GM18526 (cell line): Measurements from ENCODE around the gene ESF1.

Experiments used
- POLR2A ChIP-seq: IDR thresholded peaks from 3 replicates; pipeline ENCODE4 v1.6.1; 2011; ENCODE audit not compliant: insufficient read length; ENCODE audit errors: extremely low read depth

The ESF1 gene

DNA sequence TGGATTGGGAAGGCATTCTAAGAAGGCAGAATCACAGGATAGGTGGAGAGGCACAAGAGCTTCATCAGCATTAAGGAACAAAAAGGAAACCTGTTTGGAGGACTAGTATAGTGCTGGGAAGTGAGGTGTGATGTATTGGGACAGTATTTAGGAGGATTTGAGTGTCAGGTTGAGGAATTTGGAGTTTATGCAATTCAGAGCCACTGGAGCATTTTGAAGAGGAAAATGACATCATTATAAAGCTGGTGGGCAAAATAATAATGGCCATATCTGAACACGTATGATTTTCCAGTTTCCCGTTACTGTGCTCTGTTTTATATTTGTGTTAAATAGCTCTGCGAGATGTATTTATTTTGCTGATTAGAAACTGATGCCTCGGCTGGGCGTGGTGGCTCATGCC lies 14.3 kb upstream of the ESF1 start:
- TF ChIP-seq POLR2A: no peak

DNA sequence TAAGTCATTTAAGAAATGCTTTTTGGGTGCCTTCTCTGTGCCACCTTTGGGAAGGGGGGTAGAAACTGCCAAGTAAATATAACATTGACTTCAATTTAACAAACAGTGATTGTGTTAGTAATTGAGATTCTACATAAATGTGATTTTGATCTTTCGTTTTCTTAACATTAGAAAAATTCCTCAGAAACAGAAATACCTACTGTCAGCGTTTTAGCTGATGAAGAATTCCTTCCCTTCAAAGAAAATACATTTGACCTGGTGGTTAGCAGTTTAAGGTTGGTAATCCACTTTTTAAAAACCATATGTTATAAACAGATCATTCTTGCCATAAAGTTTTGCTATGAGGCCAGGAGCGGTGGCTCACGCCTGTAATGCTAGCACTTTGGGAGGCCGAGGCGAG lies 9.9 kb upstream of the ESF1 start:
- TF ChIP-seq POLR2A: no peak

DNA sequence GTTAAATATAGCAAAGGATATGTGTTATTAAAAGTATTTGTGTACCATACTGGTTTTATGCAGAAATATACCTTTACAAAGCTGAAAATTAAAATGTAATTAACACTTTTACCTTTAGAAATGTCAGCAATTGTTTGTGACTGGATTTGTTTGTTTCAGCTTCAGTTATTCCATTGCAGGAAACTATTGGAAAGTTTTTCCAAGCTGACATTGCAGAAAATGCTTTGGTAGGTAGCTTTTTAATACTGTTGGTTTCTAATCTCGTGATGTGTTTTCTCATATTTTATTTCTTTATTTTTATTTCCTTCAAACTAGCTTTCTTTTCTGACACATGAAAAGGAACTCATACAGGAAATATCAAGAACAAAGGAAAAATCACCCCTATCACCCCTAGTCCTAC lies 8.3 kb upstream of the ESF1 start:
- TF ChIP-seq POLR2A: no peak

DNA sequence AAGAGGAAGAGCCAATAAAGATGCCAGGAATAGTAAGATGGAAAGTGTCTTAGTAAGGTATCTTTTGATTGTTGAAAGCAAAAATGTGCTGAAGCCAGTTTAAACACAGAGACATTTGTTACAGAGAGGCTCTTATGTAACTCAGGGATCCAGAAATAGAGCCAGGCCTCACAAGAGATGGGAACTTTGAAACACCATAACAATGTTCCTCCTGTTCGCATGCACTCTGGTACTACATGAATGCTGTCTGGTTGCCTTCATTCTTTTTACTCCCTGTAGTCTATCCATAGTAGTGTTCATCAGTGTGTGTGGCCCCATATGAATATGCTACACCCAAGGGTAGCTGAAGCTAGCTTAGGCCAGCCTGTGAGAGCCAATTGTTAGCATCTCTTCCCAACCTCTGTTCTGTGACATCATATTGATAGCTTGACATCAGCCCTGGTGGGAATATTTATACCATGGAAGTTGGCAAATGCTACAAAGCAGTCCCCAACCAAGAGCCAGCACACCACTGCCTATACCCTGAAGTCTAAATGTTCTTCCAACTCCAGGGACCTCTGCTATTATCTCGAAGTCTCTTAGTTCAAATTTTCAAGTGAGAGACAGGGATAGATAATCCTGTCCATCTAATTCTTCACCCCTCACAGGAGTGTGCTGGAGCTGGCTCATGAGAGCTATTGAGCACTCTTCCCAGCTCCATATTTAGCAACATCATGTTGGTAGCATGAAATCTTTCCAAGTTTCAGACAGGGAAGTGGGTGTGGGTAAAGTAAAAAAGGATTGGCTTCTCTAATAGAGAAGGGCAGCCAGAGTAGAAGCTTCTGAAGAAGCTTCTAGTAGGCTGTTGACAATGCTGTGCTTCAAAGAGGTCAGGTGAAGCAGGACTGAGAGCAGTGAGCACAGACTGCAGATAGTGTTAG lies 7.1 kb upstream of the ESF1 start:
- no peak for TF ChIP-seq POLR2A

DNA sequence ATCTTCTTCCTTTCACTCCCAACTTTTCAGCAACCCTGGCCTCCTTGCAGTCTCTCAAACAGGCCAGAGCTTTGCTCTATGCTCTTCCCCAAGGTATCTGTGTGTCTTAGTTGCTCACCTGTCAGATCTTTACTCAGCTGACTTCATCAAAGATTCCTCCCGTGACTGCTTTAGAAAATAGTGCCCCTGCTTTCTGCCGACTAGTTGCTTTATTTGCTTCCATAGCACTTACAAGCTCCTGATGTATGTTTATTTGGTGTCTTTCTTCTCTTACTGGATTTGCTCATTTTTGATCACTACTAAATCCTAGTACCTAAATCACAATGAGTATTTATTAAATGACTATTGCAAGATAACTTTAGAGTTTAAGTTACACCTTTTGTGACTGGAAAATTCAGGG lies 6.0 kb upstream of the ESF1 start:
- no peak for TF ChIP-seq POLR2A

DNA sequence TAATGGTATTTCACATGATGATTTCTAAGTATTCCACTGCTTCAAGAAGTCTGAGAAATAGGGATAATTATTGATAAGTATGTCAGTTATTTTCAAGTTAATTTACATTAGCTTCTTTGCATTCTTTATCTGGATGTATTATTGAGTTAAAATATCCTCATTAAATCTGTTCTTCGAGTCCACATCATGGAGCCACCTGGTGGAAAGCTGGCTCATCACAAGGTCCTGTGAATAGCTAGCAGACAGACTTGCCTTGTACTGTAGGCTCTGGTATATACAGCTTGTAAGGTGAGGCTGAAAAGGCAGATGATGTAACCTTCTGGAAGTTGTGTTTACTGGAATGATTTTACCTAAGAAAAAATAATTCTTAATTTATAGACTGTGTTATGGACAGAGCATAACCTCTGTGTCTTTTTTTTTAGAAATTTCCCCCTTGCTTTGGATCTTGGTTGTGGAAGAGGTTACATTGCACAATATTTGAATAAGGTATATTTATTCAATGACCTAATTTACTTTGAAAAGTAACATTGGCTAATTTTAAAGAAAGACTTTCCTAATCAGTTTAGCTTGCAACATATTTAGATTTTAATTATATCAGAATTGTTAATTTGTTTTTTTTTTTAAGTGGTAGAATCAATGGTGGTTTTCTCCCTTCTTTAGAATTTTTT lies 3.6 kb upstream of the ESF1 start:
- TF ChIP-seq POLR2A: no peak

DNA sequence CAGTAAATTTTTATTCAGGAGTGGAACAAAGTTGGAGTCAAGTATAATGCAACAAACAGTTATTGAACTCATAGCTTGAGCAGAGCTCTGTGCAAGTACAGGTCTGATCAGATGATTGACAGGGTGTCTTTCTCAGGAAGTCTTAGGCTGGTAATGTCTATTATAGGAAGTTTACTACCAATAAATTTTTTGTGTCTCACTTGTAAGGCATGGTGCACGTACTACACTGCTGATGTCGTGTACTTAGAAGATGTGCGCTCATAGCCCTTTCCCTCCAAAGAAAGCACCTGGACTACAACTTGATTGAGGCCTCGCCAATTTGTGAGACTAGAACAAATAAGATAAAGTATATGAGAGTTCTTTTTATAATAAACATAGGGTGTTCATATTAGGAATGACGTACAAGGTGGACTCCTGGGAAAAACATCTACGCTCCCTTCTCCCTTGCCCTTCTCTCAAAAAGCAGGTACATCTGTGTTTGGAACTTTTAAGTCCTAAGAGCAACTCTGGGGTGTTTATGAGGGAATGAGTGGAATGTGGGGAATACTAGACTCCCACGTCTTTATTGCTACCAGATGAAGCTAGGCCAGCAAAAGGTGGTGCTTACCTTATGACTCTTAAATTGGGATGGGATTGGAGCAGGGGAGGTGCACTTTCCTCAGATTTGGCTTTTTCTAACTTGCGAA lies 1.6 kb upstream of the ESF1 start:
- TF ChIP-seq POLR2A: no peak

DNA sequence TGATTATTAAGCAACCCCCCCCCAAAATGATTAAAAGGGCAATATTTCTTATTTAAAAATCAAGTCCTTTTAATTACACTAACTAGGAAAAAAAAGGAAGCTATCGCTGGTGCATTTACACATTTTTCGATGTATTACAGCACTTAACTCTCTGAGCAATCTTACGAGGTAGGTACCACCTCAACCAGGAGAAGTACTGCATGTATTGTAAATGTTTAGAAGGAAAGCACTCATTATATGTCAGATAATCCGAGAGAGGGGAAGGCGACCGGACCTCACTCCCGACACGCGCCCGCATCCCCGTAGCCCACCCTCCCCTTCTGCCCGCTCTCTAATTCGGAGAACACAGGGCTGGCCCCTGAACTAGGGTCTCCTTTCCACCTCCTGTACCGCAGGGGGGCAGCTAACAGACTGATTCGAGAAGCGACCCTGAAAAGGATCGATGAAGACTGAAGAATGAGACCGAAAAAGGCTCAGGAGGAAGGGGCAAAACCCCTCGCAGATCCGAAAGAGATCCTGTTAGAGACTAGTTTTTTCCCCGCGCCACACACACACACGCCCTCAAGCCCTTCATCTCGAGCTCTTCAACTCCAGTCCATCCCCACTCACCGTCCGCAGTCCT lies 337 bp downstream of the ESF1 start:
- no peak for TF ChIP-seq POLR2A

DNA sequence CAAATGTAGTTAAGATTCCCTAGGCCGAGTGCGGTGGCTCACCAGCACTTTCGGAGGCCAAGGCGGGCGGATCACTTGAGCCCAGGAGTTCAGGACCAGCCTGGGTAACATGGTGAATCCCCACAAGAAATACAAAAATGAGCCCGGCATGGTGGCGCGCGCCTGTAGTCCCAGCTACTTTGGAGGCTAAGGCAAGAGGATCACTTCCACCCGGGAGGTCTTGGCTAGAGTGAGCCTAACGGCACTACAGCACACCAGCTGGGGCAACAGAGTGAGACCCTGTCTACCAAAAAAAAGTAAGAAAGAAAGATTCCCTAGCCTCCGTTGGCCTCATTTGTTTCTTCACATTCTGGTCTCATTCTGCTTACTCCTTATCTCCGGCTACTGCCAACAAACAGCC lies 1.2 kb downstream of the ESF1 start:
- TF ChIP-seq POLR2A: no peak

DNA sequence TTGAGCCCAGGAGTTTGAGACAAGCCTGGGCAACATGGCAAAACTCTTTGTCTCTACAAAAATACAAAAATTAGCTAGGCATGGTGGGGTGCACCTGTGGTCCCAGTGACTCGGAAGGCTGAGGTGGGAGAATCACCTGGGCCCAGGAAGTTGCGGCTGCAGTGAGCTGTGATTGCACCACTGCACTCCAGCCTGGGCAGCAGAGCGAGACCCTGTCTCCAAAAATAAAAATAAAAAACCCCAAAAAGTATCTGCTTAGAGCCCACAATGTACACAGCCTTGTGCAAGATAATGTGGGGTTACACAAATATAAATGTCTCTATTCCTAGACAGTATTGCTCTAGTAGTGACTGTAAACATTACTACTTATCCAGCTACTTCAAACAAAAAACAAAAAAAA lies 5.9 kb downstream of the ESF1 start:
- no peak for TF ChIP-seq POLR2A

DNA sequence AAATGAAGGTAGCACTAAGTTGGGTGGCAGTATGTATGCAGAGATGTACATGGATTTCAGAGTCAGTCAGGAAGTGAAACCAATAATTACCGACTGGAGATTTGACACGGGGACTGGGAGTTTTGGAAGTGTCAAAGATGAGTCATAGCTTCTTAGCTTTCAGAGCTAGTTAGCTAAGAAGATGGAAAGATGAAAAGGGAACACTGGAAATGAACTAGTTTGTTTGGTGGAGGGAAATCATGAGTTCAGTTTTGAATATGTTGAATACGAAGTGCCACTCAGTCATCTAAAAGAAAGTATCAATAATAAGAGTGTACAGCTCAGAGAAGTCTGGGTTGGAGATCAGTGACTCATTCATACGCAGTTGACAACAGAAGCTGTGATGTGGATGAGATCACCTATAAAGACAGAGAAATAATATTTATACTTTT lies 7.5 kb downstream of the ESF1 start:
- TF ChIP-seq POLR2A: no peak

DNA sequence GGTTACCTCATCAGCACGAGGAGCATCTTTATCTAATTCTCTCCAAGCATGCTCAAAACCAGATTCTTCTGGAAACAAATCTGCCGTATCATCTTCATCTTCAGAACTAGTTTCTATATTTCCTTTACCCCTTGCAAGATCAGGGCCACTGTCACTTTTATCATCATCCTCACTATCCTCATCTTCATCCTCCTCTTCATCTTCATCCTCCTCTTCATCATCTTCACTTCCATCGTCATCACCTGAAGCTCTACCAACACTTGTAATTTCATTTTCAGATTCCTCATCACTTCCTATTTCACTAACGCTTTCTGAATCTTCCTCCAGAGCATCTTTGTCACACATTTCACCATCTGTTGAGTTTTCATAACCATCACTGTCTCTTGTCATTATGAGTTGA lies 8.9 kb downstream of the ESF1 start:
- no peak for TF ChIP-seq POLR2A

DNA sequence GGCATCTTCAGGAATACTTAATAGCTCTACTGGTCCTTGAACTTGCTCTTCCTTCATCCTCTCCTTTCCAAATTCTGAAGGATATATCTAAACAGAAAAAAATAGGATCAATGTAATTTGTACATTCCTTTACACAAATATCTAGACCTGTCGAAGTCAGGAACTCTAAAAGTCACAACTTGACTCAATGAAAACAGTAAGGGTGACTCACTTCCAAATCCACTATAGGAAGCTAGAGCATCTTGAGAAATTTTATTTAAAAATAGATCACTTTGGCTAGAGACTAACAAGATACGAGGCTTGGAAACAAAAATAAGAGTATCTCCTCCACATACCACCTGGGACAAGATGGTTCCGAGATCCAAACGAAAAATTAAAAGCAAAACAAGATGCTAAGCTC lies 12.2 kb downstream of the ESF1 start:
- TF ChIP-seq POLR2A: no peak

DNA sequence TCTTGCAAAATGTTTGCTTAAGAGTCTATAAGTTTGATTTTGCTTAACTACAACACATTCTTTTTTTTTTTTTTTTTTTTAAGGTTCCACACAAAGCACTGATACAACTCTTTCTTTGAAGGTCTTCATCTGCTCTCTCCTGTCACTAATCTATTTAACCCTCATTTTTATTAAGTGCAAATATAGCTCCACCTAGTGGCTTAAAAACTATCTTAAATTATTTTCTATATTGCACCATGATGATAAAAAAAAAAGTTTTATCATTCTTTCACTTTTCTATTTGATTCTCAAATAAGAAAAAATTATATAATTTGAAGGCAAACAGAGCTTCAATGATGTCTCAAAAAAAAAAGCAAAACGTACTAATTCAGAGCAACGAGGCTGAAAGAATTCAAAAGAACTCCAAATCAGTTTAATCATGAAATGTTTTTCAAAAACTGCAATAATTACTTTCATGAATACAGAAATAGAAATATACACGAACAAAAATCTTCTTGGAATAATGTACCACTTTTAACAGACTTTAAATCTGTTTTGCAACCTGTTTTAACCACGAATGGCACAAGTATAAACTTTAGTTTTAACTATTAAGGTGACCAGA lies 12.8 kb downstream of the ESF1 start:
- no peak for TF ChIP-seq POLR2A

DNA sequence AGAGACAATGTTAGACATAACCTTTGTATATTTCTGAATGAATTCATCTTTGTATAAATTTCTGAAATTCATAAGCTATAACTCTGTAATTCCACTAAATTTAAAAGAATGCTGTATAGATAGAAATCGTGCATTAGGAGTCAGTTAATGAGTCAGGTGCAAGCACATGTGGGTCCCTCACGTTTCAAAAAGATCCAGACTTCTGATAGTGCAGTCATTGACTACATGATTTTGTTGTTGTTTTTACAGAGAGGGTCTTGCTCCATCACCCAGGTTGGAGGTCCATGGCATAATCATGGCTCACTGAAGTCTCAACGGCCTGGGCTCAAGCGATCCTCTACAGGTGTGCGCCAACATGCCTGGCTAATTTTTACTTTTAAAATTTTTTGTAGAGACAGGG lies 14.6 kb downstream of the ESF1 start:
- no peak for TF ChIP-seq POLR2A

DNA sequence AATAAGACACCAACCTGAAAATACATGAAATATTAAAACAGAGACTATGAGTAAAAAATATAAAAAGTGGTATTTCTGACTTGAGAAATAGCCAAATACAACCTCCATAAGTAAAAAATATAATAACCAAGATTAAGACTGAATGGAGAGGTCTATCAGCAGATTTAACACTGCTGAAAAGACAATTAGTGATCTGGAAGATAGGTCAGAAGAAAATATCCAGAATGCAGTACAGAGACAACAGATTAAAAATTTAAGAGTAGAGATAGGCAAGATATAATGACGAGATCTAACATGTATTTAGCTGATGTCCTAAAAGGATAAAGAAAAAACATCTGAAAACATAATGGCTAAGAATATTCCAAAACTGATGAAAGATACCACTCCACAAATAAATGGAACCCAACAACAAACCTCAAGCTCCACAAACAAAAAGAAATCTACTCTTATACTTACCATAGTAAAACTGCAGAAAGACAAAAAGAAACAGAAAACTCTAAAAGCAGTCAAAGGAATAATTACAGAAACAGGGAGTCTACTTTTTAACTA lies 18.8 kb downstream of the ESF1 start:
- no peak for TF ChIP-seq POLR2A

DNA sequence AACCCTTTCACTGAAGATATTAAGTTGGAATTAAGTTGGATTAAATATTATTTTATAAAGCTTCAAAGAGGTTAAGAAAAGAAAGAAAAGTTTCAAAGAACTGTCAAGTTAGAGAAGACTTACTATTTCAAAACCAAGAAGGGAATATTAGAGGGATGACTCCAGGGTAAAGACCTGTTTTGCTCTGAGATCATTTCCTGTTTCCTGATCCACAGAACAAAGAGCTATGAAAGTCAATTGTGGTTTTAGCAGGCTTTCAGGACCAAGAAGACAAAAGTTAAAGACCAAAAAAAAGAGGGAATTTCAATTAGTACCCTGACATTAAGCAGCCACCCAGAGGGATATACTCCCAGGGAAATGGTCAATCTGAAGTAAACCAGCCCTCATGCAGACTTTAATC lies 19.4 kb downstream of the ESF1 start:
- no peak for TF ChIP-seq POLR2A
